B cell (primary cell): ENCODE data around the gene TAS2R39. TPM values are rescaled to one million over a fixed set of nuclear protein-coding genes. Genes with fewer than 3 reads are reported as not detected.

Source experiments
- ATAC-seq: fragments of 200-7000 bp; cut with Tn5 transposase; one replicate; pipeline ENCODE4 v1.10.0; 2021; ENCODE audit warnings: low read depth, mild to moderate bottlenecking, moderate number of reproducible peaks, moderate library complexity
- CTCF ChIA-PET: fragments of 350-600 bp; sonication (Branson Sonifier 250); formaldehyde crosslinking; loops from one replicate; lab custom pipeline; 2021; ENCODE audit warnings: antibody characterized with exemption, inconsistent platforms; lab: Charles Lee
- POLR2A ChIA-PET: fragments of 350-600 bp; sonication (Branson Sonifier 250); formaldehyde crosslinking; loops from one replicate; lab custom pipeline; 2021; ENCODE audit warnings: antibody characterized with exemption; lab: Charles Lee
- DNase-seq: peaks from one replicate; pipeline ENCODE4 v3.0.0; 2013
- H2AFZ ChIP-seq: 2 replicates; pipeline ENCODE4 v1.6.1; 2012; ENCODE audit warnings: mild to moderate bottlenecking, low read depth, low read length; ENCODE audit not compliant: insufficient read depth, poor library complexity, severe bottlenecking
- H3K27ac ChIP-seq, 2 donors: 1 replicate in 1 of 2; 2 replicates in 1 of 2; pipeline ENCODE4 v1.5.1; 2012 to 2013; ENCODE audit warnings: low read length in 2 of 2, mild to moderate bottlenecking in 2 of 2, moderate library complexity in 1 of 2
- H3K27me3 ChIP-seq, 4 experiments: fragments of 200-600 bp in 1 of 4; sonication (generic) in 1 of 4; replicated peaks in 1 of 4; 1 replicate in 2 of 4; 2 replicates in 2 of 4; pipeline versions ENCODE4 v1.6.1 to v1.7.0; 2013 to 2016; ENCODE audit warnings: low read length in 3 of 4, mild to moderate bottlenecking in 2 of 4, mixed read lengths in 1 of 4, moderate library complexity in 1 of 4; ENCODE audit not compliant: insufficient read depth in 4 of 4, control insufficient read depth in 3 of 4; ENCODE audit errors: control extremely low read depth in 1 of 4
- H3K36me3 ChIP-seq, 2 experiments: replicated peaks in 1 of 2; 1 replicate in 1 of 2; 2 replicates in 1 of 2; pipeline versions ENCODE4 v1.6.1 to v1.7.1; 2013; ENCODE audit warnings: low read length in 1 of 2; ENCODE audit not compliant: insufficient read depth in 2 of 2, control insufficient read depth in 1 of 2; ENCODE audit errors: control extremely low read depth in 1 of 2, extremely low read depth in 1 of 2
- H3K4me1 ChIP-seq, 2 donors: fragments of 200-600 bp in 1 of 2; sonication (generic) in 1 of 2; 1 replicate in 1 of 2; 2 replicates in 1 of 2; pipeline versions ENCODE4 v1.5.1 to v1.6.1; 2013 to 2017; ENCODE audit warnings: low read length in 2 of 2; ENCODE audit not compliant: control insufficient read depth in 2 of 2, insufficient read depth in 2 of 2
- H3K4me2 ChIP-seq: replicated peaks from 2 replicates; pipeline ENCODE3; 2012; ENCODE audit warnings: mild to moderate bottlenecking, low read depth, low read length; ENCODE audit not compliant: poor library complexity, severe bottlenecking
- H3K4me3 ChIP-seq, 5 experiments: fragments of 200-600 bp in 1 of 5; sonication (generic) in 1 of 5; 1 replicate in 3 of 5; 2 replicates in 2 of 5; pipeline versions ENCODE4 v1.5.1 to v1.7.0; 2011 to 2016; ENCODE audit warnings: low read length in 4 of 5, mild to moderate bottlenecking in 4 of 5, low read depth in 2 of 5, control low read depth in 1 of 5, moderate library complexity in 1 of 5; ENCODE audit not compliant: insufficient read depth in 1 of 5; ENCODE audit errors: control extremely low read depth in 1 of 5, extremely low read depth in 1 of 5
- H3K79me2 ChIP-seq: fragments of 200-600 bp; sonication (generic); one replicate; pipeline ENCODE4 v1.6.0; 2016; ENCODE audit warnings: low read length; ENCODE audit not compliant: control insufficient read depth, insufficient read depth
- H3K9ac ChIP-seq: fragments of 200-600 bp; sonication (generic); 2 replicates; pipeline ENCODE4 v1.6.1; 2017; ENCODE audit warnings: mild to moderate bottlenecking, low read length, moderate library complexity
- H3K9me3 ChIP-seq, 3 donors: one replicate each; pipeline versions ENCODE4 v1.6.1 to v1.7.1; 2013; ENCODE audit warnings: low read length in 2 of 3; ENCODE audit not compliant: control insufficient read depth in 2 of 3, insufficient read depth in 1 of 3; ENCODE audit errors: control extremely low read depth in 1 of 3
- H4K20me1 ChIP-seq: 2 replicates; pipeline ENCODE4 v1.6.0; 2012; ENCODE audit warnings: mild to moderate bottlenecking, low read length; ENCODE audit not compliant: insufficient read depth, control insufficient read depth, poor library complexity, severe bottlenecking
- H3K27ac Mint-ChIP-seq: one replicate; pipeline ENCODE4 v1.8.0; 2021; ENCODE audit warnings: mixed read lengths
- H3K27me3 Mint-ChIP-seq: one replicate; pipeline ENCODE4 v1.8.0; 2021; ENCODE audit warnings: mixed read lengths
- H3K4me1 Mint-ChIP-seq: one replicate; pipeline ENCODE4 v1.8.0; 2021; ENCODE audit warnings: mixed read lengths
- H3K4me3 Mint-ChIP-seq: one replicate; pipeline ENCODE4 v1.8.0; 2021; ENCODE audit warnings: mixed read lengths
- H3K9me3 Mint-ChIP-seq: one replicate; pipeline ENCODE4 v1.8.0; 2022; ENCODE audit warnings: mixed read lengths; ENCODE audit not compliant: insufficient read depth
- EZH2 ChIP-seq: IDR thresholded peaks from 2 replicates; pipeline ENCODE4 v1.6.1; 2012; ENCODE audit warnings: borderline replicate concordance, low read depth, mild to moderate bottlenecking, moderate library complexity, low read length; ENCODE audit not compliant: insufficient read depth, poor library complexity, severe bottlenecking
- WGBS: methylation state at CpG from one replicate; pipeline ENCODE4 v1.1.5; 2013; ENCODE audit warnings: missing lambda C conversion rate; ENCODE audit not compliant: insufficient coverage; 5-methylcytosine and 5-hydroxymethylcytosine counted together
- intact Hi-C: fragments of 100-400 bp; cut with micrococcal nuclease; formaldehyde crosslinking; loops from one replicate; pipeline ENCODE4 v1.10.0; 2022
- polyA plus RNA-seq: library from polyadenylated mRNA; depleted of rRNA; stranded (reverse); fragments of >200 nt; gene quantifications from 2 replicates; pipeline ENCODE4 v1.2.3, GENCODE V29; 2012
- total RNA-seq, 2 donors: library from RNA; stranded (reverse); fragments of 120-200 nt in 1 of 2; gene quantifications; 1 replicate in 1 of 2; 2 replicates in 1 of 2; pipeline versions ENCODE4 v1.2.3 to v1.2.4, GENCODE V29; 2013 to 2022
- TF ChIP-seq, protein P1 (sequence below): fragments of 200-600 bp; IDR thresholded peaks from one replicate; pipeline ENCODE4 v1.8.0; 2022; ENCODE audit warnings: antibody characterized with exemption, mild to moderate bottlenecking

The TAS2R39 gene
- total and polyA plus RNA-seq, 2 donors (not counting 1 experiment from before 2014, with no cell fraction given), result not detected

DNA sequence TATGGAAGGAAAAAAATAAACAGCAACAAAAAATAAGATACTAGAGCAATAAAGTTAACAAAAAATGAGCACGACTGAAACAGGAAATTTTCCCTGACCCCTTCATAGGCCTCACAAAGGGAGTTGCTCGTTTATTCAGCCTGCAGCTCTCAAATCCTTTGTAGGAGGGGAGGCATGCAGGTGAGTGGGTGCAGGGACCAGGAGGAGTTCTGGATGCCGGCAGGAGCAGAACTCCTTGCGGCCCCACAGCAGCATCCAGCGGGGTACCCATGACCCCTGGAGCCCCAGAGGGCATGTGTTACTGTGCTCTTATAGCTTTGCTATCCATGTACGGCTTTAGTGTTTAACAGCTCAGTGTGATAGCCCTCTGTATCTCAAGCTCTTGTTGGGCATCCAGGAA lies 5.8 kb downstream of the TAS2R39 start:
- H3K79me2 ChIP-seq, result no peaks in the 10 kb centered on the region
- no peaks in the 10 kb centered on the region for H3K27me3 ChIP-seq
- TF ChIP-seq, protein P1, sequence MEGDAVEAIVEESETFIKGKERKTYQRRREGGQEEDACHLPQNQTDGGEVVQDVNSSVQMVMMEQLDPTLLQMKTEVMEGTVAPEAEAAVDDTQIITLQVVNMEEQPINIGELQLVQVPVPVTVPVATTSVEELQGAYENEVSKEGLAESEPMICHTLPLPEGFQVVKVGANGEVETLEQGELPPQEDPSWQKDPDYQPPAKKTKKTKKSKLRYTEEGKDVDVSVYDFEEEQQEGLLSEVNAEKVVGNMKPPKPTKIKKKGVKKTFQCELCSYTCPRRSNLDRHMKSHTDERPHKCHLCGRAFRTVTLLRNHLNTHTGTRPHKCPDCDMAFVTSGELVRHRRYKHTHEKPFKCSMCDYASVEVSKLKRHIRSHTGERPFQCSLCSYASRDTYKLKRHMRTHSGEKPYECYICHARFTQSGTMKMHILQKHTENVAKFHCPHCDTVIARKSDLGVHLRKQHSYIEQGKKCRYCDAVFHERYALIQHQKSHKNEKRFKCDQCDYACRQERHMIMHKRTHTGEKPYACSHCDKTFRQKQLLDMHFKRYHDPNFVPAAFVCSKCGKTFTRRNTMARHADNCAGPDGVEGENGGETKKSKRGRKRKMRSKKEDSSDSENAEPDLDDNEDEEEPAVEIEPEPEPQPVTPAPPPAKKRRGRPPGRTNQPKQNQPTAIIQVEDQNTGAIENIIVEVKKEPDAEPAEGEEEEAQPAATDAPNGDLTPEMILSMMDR, result no peak
- no peak for TF ChIP-seq EZH2
- no peak overlapping the region for H3K27ac Mint-ChIP-seq
- DNase-seq, result no peak
- intact Hi-C loops, result no loop called here
- no peaks in the 10 kb centered on the region for H3K9me3 Mint-ChIP-seq
- H3K9me3 ChIP-seq, result no peaks in the 10 kb centered on the region
- peaks cover 7% of the 10 kb centered on the region for H3K4me1 Mint-ChIP-seq
- no peaks in the 10 kb centered on the region for H3K36me3 ChIP-seq
- H3K4me1 ChIP-seq, result peaks cover under 1% of the 10 kb centered on the region in 2 donors
- ChIA-PET CTCF (no interaction called here), POLR2A (no interaction called here)
- no peaks in the 10 kb centered on the region for H3K27me3 Mint-ChIP-seq
- H4K20me1 ChIP-seq, result no peaks in the 10 kb centered on the region
- no peak overlapping the region for H3K9ac ChIP-seq
- WGBS, result 93% methylated on average over 5 of the region's 6 CpGs
- no peak overlapping the region for H2AFZ ChIP-seq
- H3K4me3 Mint-ChIP-seq, result no peak overlapping the region
- ATAC-seq, result no peak
- H3K4me2 ChIP-seq, result no peak overlapping the region
- no peak overlapping the region for H3K27ac ChIP-seq
- no peak overlapping the region for H3K4me3 ChIP-seq

DNA sequence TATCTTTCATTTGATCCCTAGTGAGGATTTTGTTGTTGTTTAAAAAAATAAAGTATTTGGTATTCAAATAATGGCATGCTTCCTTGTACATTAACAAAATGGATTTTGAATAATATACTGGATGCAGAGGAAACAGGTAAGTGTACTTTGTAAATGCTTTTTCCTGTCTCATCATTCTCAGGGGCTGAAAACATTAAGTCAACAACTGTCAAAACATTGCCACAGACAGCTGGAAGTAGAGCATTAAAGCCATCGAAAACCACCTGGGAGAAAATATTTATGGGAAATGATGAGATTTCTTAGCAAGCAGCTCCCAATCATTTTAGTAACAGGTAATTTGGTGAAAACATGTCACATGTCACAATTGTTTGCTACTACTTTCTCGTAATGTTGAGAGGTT lies 10.7 kb downstream of the TAS2R39 start:
- Histone ChIP-seq H3K4me2 (no peak overlapping the region), H3K79me2 (no peaks in the 10 kb centered on the region), H3K27ac (no peak overlapping the region), H3K27me3 (no peaks in the 10 kb centered on the region), H3K36me3 (no peaks in the 10 kb centered on the region), H3K9me3 (peaks cover 0 to 3% (median 0%) of the 10 kb centered on the region in 3 donors), H3K9ac (no peak overlapping the region), H4K20me1 (no peaks in the 10 kb centered on the region), H3K4me1 (no peaks in the 10 kb centered on the region), H3K4me3 (no peak overlapping the region), H2AFZ (no peak overlapping the region)
- TF ChIP-seq EZH2, result no peak
- TF ChIP-seq, protein P1, result no peak
- Mint-ChIP-seq H3K27ac (no peak overlapping the region), H3K4me1 (no peaks in the 10 kb centered on the region), H3K4me3 (no peak overlapping the region), H3K9me3 (no peaks in the 10 kb centered on the region), H3K27me3 (no peaks in the 10 kb centered on the region)
- ChIA-PET POLR2A (no interaction called here), CTCF (no interaction called here)
- ATAC-seq (no peak), DNase-seq (no peak)
- WGBS, result no CpG with 5 or more reads among the region's 2 CpGs
- intact Hi-C loops, result no loop called here
